Mammary epithelial cell (primary cell): ENCODE results near the gene NDUFC1.

Experiments
- CTCF ChIP-seq, 2 donors: IDR thresholded peaks in 1 of 2; conservative IDR thresholded peaks in 1 of 2; 2 replicates each; pipeline ENCODE4 v1.5.1; 2011 to 2012; ENCODE audit warnings: inconsistent platforms in 2 of 2, low read length in 2 of 2, mild to moderate bottlenecking in 2 of 2, control low read depth in 1 of 2, low read depth in 1 of 2; ENCODE audit not compliant: insufficient read depth in 1 of 2; ENCODE audit errors: extremely low read depth in 1 of 2
- EZH2 ChIP-seq: IDR thresholded peaks from 2 replicates; pipeline ENCODE4 v1.6.1; 2012; ENCODE audit warnings: low read length, inconsistent platforms, borderline replicate concordance

- TF ChIP-seq EZH2: no peak
- TF ChIP-seq CTCF (conservative IDR thresholded peaks at IDR 0.05 in 1 of 2, IDR thresholded peaks at IDR 0.05 in 1 of 2; ENCODE audit: extremely low read depth in 1 of 2, insufficient read depth in 1 of 2, low read depth in 1 of 2, low read length in 2 of 2): no peak
Measured at GRCh38 chr4:139273835-139274234, 28.4 kb downstream of the NDUFC1 start.
